ENCODE results near the gene ABCA2. TPM values are rescaled to one million over a fixed set of nuclear protein-coding genes. Genes with fewer than 3 reads are reported as not detected.

ABCA2 gene
- total and polyA plus RNA-seq, 4 donors, result 9.0 to 60.0 (median 37.7) TPM

- DNase-seq (no peak), ATAC-seq (ENCODE audit: low FRiP score) (no peak)
- WGBS, 2 donors, result 90 to 98% methylated on average over 7 of the region's 7 CpGs
- intact Hi-C loops (cut with DNase I), result no loop called here
- H3K27ac ChIP-seq (ENCODE audit: low read depth in 1 of 2, low read length in 2 of 2), result no peak overlapping the region
- H3K27me3 ChIP-seq (ENCODE audit: control insufficient read depth in 1 of 2, insufficient read depth in 2 of 2, low read length in 1 of 2), result no peaks in the 10 kb centered on the region
- no peak overlapping the region for H3K4me3 ChIP-seq (ENCODE audit: low read length in 2 of 2)
- H3K36me3 ChIP-seq (ENCODE audit: control insufficient read depth in 1 of 2, insufficient read depth in 2 of 2, low read length in 1 of 2), result no peaks in the 10 kb centered on the region
- H3K9me3 ChIP-seq (ENCODE audit: control insufficient read depth, low read length), result no peaks in the 10 kb centered on the region
- H3K4me1 ChIP-seq (ENCODE audit: control insufficient read depth in 1 of 2, insufficient read depth in 2 of 2, low read length in 2 of 2), result no peaks in the 10 kb centered on the region
These were observed 69.6 kb downstream of the ABCA2 start for GRCh38 chr9:136958473-136958872.

- Histone ChIP-seq H3K4me3 (ENCODE audit: low read length in 2 of 2) (no peak overlapping the region), H3K27ac (ENCODE audit: low read depth in 1 of 2, low read length in 2 of 2) (no peak overlapping the region), H3K4me1 (ENCODE audit: control insufficient read depth in 1 of 2, insufficient read depth in 2 of 2, low read length in 2 of 2) (no peaks in the 10 kb centered on the region), H3K27me3 (ENCODE audit: control insufficient read depth in 1 of 2, insufficient read depth in 2 of 2, low read length in 1 of 2) (no peaks in the 10 kb centered on the region), H3K36me3 (ENCODE audit: control insufficient read depth in 1 of 2, insufficient read depth in 2 of 2, low read length in 1 of 2) (no peaks in the 10 kb centered on the region), H3K9me3 (ENCODE audit: control insufficient read depth, low read length) (no peaks in the 10 kb centered on the region)
- no peak for ATAC-seq (ENCODE audit: low FRiP score)
- 92 to 95% methylated on average over 6 of the region's 6 CpGs for WGBS, 2 donors
- no peak for DNase-seq
- intact Hi-C loops (cut with DNase I), result no loop called here
These were observed 70.1 kb downstream of the ABCA2 start for GRCh38 chr9:136957901-136958300.

- Histone ChIP-seq H3K27me3 (ENCODE audit: control insufficient read depth in 1 of 2, insufficient read depth in 2 of 2, low read length in 1 of 2) (no peaks in the 10 kb centered on the region), H3K4me1 (ENCODE audit: control insufficient read depth in 1 of 2, insufficient read depth in 2 of 2, low read length in 2 of 2) (no peaks in the 10 kb centered on the region), H3K36me3 (ENCODE audit: control insufficient read depth in 1 of 2, insufficient read depth in 2 of 2, low read length in 1 of 2) (no peaks in the 10 kb centered on the region), H3K4me3 (ENCODE audit: low read length in 2 of 2) (no peak overlapping the region), H3K9me3 (ENCODE audit: control insufficient read depth, low read length) (no peaks in the 10 kb centered on the region), H3K27ac (ENCODE audit: low read depth in 1 of 2, low read length in 2 of 2) (no peak overlapping the region)
- ATAC-seq (ENCODE audit: low FRiP score), result no peak
- no peak for DNase-seq
- WGBS, 2 donors, result 100% methylated on average over 1 of the region's 1 CpG
- intact Hi-C loops (cut with DNase I), result no loop called here
These were observed 70.6 kb downstream of the ABCA2 start for GRCh38 chr9:136957461-136957860.

Other genes starting within 250 kb of the ABCA2 start
Only the 30 nearest of the 38 such genes appear.
- gene AJM1, start 185.8 kb downstream of the ABCA2 start, total RNA-seq, result 1 to 10 TPM; 6.1 to 6.2 TPM
- gene AJM1, start 185.8 kb downstream of the ABCA2 start, polyA plus RNA-seq, result 10 to 100 TPM in 1 of 2 donors, under 1 TPM in 1; 0.63 to 26.9 TPM
- 10 to 100 TPM; 65.6 to 84.1 TPM for gene PHPT1, start 178.8 kb downstream of the ABCA2 start, total RNA-seq
- gene PHPT1, start 178.8 kb downstream of the ABCA2 start, polyA plus RNA-seq, result 100 to 1,000 TPM; 129 to 165 TPM
- 1 to 10 TPM; 2.4 to 5.0 TPM for gene MAMDC4, start 175.9 kb downstream of the ABCA2 start, total RNA-seq
- 10 to 100 TPM in 1 of 2 donors, 1 to 10 TPM in 1; 2.6 to 19.0 TPM for gene MAMDC4, start 175.9 kb downstream of the ABCA2 start, polyA plus RNA-seq
- 100 to 1,000 TPM; 193 to 223 TPM for gene EDF1, start 161.9 kb downstream of the ABCA2 start, total RNA-seq
- gene EDF1, start 161.9 kb downstream of the ABCA2 start, polyA plus RNA-seq, result 100 to 1,000 TPM; 421 to 505 TPM
- 10 to 100 TPM in 1 of 2 donors, 1 to 10 TPM in 1; 9.1 to 22.1 TPM for gene TRAF2, start 141.7 kb downstream of the ABCA2 start, total RNA-seq
- 10 to 100 TPM in 1 of 2 donors, 1 to 10 TPM in 1; 4.8 to 14.0 TPM for gene TRAF2, start 141.7 kb downstream of the ABCA2 start, polyA plus RNA-seq
- gene FBXW5, start 83.5 kb downstream of the ABCA2 start, total RNA-seq, result 100 to 1,000 TPM in 1 of 2 donors, 10 to 100 TPM in 1; 92.5 to 107 TPM
- 100 to 1,000 TPM; 111 to 191 TPM for gene FBXW5, start 83.5 kb downstream of the ABCA2 start, polyA plus RNA-seq
- 1 to 10 TPM in 1 of 2 donors, under 1 TPM in 1; 0.90 to 1.1 TPM for gene C8G, start 83.0 kb downstream of the ABCA2 start, total RNA-seq
- 1 to 10 TPM; 1.8 to 3.1 TPM for gene C8G, start 83.0 kb downstream of the ABCA2 start, polyA plus RNA-seq
- gene LCN12, start 76.0 kb downstream of the ABCA2 start, total RNA-seq, result 1 to 10 TPM in 1 of 2 donors, under 1 TPM in 1; 0.71 to 1.6 TPM
- gene LCN12, start 76.0 kb downstream of the ABCA2 start, polyA plus RNA-seq, result 1 to 10 TPM in 1 of 2 donors, not detected in 1; 3.3 TPM
- 100 to 1,000 TPM; 128 to 145 TPM for gene PTGDS, start 50.7 kb downstream of the ABCA2 start, total RNA-seq
- 10 to 100 TPM; 12.2 to 13.9 TPM for gene PTGDS, start 50.7 kb downstream of the ABCA2 start, polyA plus RNA-seq
- 1 to 10 TPM in 1 of 2 donors, under 1 TPM in 1; 0.36 to 1.1 TPM for gene LCNL1, start 45.2 kb downstream of the ABCA2 start, total RNA-seq
- gene LCNL1, start 45.2 kb downstream of the ABCA2 start, polyA plus RNA-seq, result under 1 TPM in 1 of 2 donors, not detected in 1; 0.15 TPM
- 10 to 100 TPM; 27.8 to 42.0 TPM for gene PAXX, start 35.8 kb downstream of the ABCA2 start, total RNA-seq
- 100 to 1,000 TPM in 1 of 2 donors, 10 to 100 TPM in 1; 39.9 to 192 TPM for gene PAXX, start 35.8 kb downstream of the ABCA2 start, polyA plus RNA-seq
- gene CLIC3, start 31.7 kb downstream of the ABCA2 start, total RNA-seq, result 1 to 10 TPM; 3.8 to 7.0 TPM
- 1 to 10 TPM; 1.6 to 6.7 TPM for gene CLIC3, start 31.7 kb downstream of the ABCA2 start, polyA plus RNA-seq
- gene FUT7, start 3.9 kb upstream of the ABCA2 start, total RNA-seq, result under 1 TPM; 0.27 to 0.68 TPM
- not detected for gene FUT7, start 3.9 kb upstream of the ABCA2 start, polyA plus RNA-seq
- gene NPDC1, start 17.9 kb upstream of the ABCA2 start, total RNA-seq, result 100 to 1,000 TPM in 1 of 2 donors, 10 to 100 TPM in 1; 99.3 to 217 TPM
- 100 to 1,000 TPM in 1 of 2 donors, 10 to 100 TPM in 1; 26.5 to 190 TPM for gene NPDC1, start 17.9 kb upstream of the ABCA2 start, polyA plus RNA-seq
- gene ENTPD2, start 25.8 kb upstream of the ABCA2 start, total RNA-seq, result 1 to 10 TPM in 1 of 2 donors, under 1 TPM in 1; 0.16 to 1.7 TPM
- gene ENTPD2, start 25.8 kb upstream of the ABCA2 start, polyA plus RNA-seq, result not detected
- gene SAPCD2, start 42.3 kb upstream of the ABCA2 start, total RNA-seq, result under 1 TPM; 0.26 to 0.60 TPM
- under 1 TPM in 1 of 2 donors, not detected in 1; 0.50 TPM for gene SAPCD2, start 42.3 kb upstream of the ABCA2 start, polyA plus RNA-seq
- 10 to 100 TPM in 1 of 2 donors, 1 to 10 TPM in 1; 7.9 to 20.6 TPM for gene UAP1L1, start 49.3 kb upstream of the ABCA2 start, total RNA-seq
- 10 to 100 TPM in 1 of 2 donors, 1 to 10 TPM in 1; 4.1 to 13.2 TPM for gene UAP1L1, start 49.3 kb upstream of the ABCA2 start, polyA plus RNA-seq
- gene MAN1B1, start 58.7 kb upstream of the ABCA2 start, total RNA-seq, result 10 to 100 TPM; 28.4 to 52.2 TPM
- gene MAN1B1, start 58.7 kb upstream of the ABCA2 start, polyA plus RNA-seq, result 100 to 1,000 TPM in 1 of 2 donors, 10 to 100 TPM in 1; 21.2 to 104 TPM
- 100 to 1,000 TPM in 1 of 2 donors, 10 to 100 TPM in 1; 97.4 to 153 TPM for gene DPP7, start 86.5 kb upstream of the ABCA2 start, total RNA-seq
- 100 to 1,000 TPM in 1 of 2 donors, 10 to 100 TPM in 1; 98.8 to 598 TPM for gene DPP7, start 86.5 kb upstream of the ABCA2 start, polyA plus RNA-seq
- not detected for gene GRIN1, start 110.9 kb upstream of the ABCA2 start, total RNA-seq
- not detected for gene GRIN1, start 110.9 kb upstream of the ABCA2 start, polyA plus RNA-seq
- not detected for gene LRRC26, start 141.8 kb upstream of the ABCA2 start, total RNA-seq
- gene LRRC26, start 141.8 kb upstream of the ABCA2 start, polyA plus RNA-seq, result not detected
- not detected for gene TMEM210, start 143.8 kb upstream of the ABCA2 start, total RNA-seq
- not detected for gene TMEM210, start 143.8 kb upstream of the ABCA2 start, polyA plus RNA-seq
- gene ANAPC2, start 160.3 kb upstream of the ABCA2 start, total RNA-seq, result 10 to 100 TPM; 38.7 to 54.0 TPM
- gene ANAPC2, start 160.3 kb upstream of the ABCA2 start, polyA plus RNA-seq, result 10 to 100 TPM; 13.3 to 84.5 TPM
- gene SSNA1, start 160.4 kb upstream of the ABCA2 start, total RNA-seq, result 10 to 100 TPM; 30.5 to 37.4 TPM
- gene SSNA1, start 160.4 kb upstream of the ABCA2 start, polyA plus RNA-seq, result 10 to 100 TPM; 77.0 to 87.1 TPM
- 1 to 10 TPM; 4.3 to 5.9 TPM for gene TPRN, start 172.5 kb upstream of the ABCA2 start, total RNA-seq
- 10 to 100 TPM in 1 of 2 donors, 1 to 10 TPM in 1; 5.5 to 10.8 TPM for gene TPRN, start 172.5 kb upstream of the ABCA2 start, polyA plus RNA-seq
- gene TMEM203, start 177.4 kb upstream of the ABCA2 start, total RNA-seq, result 10 to 100 TPM; 21.5 to 25.7 TPM
- gene TMEM203, start 177.4 kb upstream of the ABCA2 start, polyA plus RNA-seq, result 10 to 100 TPM; 25.9 to 27.5 TPM
- 10 to 100 TPM; 10.0 to 14.2 TPM for gene NDOR1, start 177.5 kb upstream of the ABCA2 start, total RNA-seq
- gene NDOR1, start 177.5 kb upstream of the ABCA2 start, polyA plus RNA-seq, result 10 to 100 TPM in 1 of 2 donors, 1 to 10 TPM in 1; 3.0 to 20.4 TPM
- gene RNF208, start 194.0 kb upstream of the ABCA2 start, total RNA-seq, result 1 to 10 TPM; 2.2 to 3.4 TPM
- 10 to 100 TPM in 1 of 2 donors, 1 to 10 TPM in 1; 2.9 to 11.8 TPM for gene RNF208, start 194.0 kb upstream of the ABCA2 start, polyA plus RNA-seq
- gene CYSRT1, start 196.9 kb upstream of the ABCA2 start, total RNA-seq, result not detected
- gene CYSRT1, start 196.9 kb upstream of the ABCA2 start, polyA plus RNA-seq, result 1 to 10 TPM in 1 of 2 donors, not detected in 1; 1.1 TPM
- gene RNF224, start 199.3 kb upstream of the ABCA2 start, total RNA-seq, result not detected
- under 1 TPM; 0.08 to 0.25 TPM for gene RNF224, start 199.3 kb upstream of the ABCA2 start, polyA plus RNA-seq